Skin of body (tissue), 3 donors: ENCODE results near the gene OR56A1. TPM values are rescaled to one million over a fixed set of nuclear protein-coding genes. Genes with fewer than 3 reads are reported as not detected.

Experiments used
- DNase-seq: peaks from one replicate; lab custom pipeline; 2025; lab: John Stamatoyannopoulos, UW
- small RNA-seq: library from RNA; depleted of rRNA; stranded (forward); fragments of <200 nt; gene quantifications from one replicate; pipeline ENCODE3, GENCODE V24; 2014; ENCODE audit warnings: low replicate concordance
- total RNA-seq: library from RNA; depleted of rRNA; stranded (reverse); fragments of >200 nt; gene quantifications from one replicate; pipeline ENCODE4 v1.2.3, GENCODE V29; 2014

OR56A1 gene
- total RNA-seq, 1 donor from 2014 or later, result not detected

- DNase-seq, result no peak
These were observed 41.4 kb downstream of the OR56A1 start for GRCh38 chr11:5989203-5989602.

GRCh38 chr11:5986885-5987284 lies 43.7 kb downstream of the OR56A1 start, which contains the start of gene OR52L1:
TSS of gene OR52L1 (minus strand) at chr11:5986985. CDS start at chr11:5986930, 55 bp downstream.
- DNase-seq, result no peak

- DNase-seq, result no peak
These were observed 47.1 kb downstream of the OR56A1 start for GRCh38 chr11:5983443-5983842.

GRCh38 chr11:5973530-5973929 lies 57.0 kb downstream of the OR56A1 start:
- DNase-seq, result no peak

Small RNA genes lying within 50 kb of the gene (small RNA-seq; reads per million reads assigned to genes)
- gene RNA5SP329, result not detected

Other genes with a start within 250 kb of the OR56A1 start
- not detected for gene OR52N5, start 247.4 kb downstream of the OR56A1 start, total RNA-seq
- not detected for gene OR52N1, start 239.5 kb downstream of the OR56A1 start, total RNA-seq
- gene OR52N2, start 221.8 kb downstream of the OR56A1 start, total RNA-seq, result not detected
- not detected for gene OR52E6, start 188.9 kb downstream of the OR56A1 start, total RNA-seq
- gene OR52E8, start 173.1 kb downstream of the OR56A1 start, total RNA-seq, result not detected
- not detected for gene OR52E4, start 150.1 kb downstream of the OR56A1 start, total RNA-seq
- gene OR52E5, start 137.6 kb downstream of the OR56A1 start, total RNA-seq, result not detected
- gene OR56A3, start 88.5 kb downstream of the OR56A1 start, total RNA-seq, result not detected
- not detected for gene OR56A5, start 62.3 kb downstream of the OR56A1 start, total RNA-seq
- gene OR52L1, start 43.8 kb downstream of the OR56A1 start, total RNA-seq, result not detected
- gene OR56A4, start 23.8 kb downstream of the OR56A1 start, total RNA-seq, result not detected
- gene OR56B4, start 76.9 kb upstream of the OR56A1 start, total RNA-seq, result not detected
- gene OR52B2, start 139.6 kb upstream of the OR56A1 start, total RNA-seq, result not detected
- not detected for gene OR52W1, start 168.5 kb upstream of the OR56A1 start, total RNA-seq
- not detected for gene C11orf42, start 174.8 kb upstream of the OR56A1 start, total RNA-seq
- gene FHIP1B, start 203.9 kb upstream of the OR56A1 start, total RNA-seq, result 17.9 TPM
- gene CNGA4, start 208.3 kb upstream of the OR56A1 start, total RNA-seq, result 0.49 TPM
- 0.69 TPM for gene CCKBR, start 229.1 kb upstream of the OR56A1 start, total RNA-seq